GM18870 (cell line): ENCODE results near the gene LBX2.

Experiments used
- ATAC-seq: cut with Tn5 transposase; IDR thresholded peaks from one replicate; pipeline ENCODE4 v1.9.1; 2021; ENCODE audit warnings: moderate library complexity; ENCODE audit not compliant: unreplicated experiment

The LBX2 gene

DNA sequence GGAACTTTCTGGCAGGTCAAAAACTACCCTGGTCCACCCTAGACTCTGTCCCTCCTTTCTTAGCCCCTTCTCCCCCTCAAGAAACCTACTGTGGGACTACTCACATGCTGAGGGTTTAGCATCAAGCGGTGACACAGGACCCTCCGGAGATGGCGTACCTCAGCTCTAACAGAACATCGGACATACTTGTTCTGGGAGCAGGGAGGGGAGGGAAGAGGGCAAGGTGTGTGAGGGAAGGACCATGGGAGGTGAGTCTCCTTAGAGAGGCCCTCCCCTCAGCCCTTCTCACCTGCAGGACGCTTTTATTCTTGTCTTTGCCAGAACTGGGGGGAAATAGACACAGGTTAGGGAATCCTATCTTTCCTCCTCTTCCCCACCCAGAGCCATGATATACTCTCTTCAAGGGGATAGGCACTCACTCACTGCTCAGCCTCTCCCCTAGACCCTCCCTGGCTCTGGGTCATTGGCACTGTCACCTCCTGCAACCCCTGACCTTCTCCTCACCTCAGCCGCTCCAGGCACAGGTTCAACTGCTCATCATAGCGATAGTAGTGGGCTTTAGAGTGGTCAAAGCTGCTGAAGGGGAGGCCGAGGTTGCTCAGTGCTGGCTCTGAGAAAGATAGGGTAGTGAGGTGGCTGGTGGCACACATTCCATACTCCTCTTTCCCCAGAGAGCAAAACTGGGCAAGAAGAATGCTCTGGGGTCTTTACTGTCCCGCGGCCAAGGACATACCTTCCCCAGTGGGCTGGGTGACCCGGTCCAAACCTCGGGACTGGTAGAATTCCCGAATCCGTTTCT lies 6.2 kb upstream of the LBX2 start:
- ATAC-seq = no peak

DNA sequence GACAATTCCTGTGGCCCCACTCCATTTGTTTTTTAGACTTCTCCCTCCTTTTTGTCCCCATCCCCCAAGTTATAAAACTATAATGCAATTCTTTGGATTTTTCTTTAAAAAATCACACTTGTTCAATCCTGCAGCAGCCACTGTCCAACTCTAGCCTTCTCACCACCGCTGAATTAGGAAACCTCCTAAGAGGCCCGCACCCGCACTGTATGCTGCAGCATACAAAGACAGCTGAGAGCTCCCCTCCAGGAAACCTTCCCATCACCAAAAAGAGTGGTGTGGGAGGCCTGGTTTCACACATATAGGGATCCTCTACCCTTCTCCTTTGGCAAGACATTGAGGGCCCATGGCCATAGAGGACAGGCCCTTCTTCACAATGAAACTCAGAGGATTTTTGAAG lies 5.2 kb upstream of the LBX2 start:
- ATAC-seq = no peak

DNA sequence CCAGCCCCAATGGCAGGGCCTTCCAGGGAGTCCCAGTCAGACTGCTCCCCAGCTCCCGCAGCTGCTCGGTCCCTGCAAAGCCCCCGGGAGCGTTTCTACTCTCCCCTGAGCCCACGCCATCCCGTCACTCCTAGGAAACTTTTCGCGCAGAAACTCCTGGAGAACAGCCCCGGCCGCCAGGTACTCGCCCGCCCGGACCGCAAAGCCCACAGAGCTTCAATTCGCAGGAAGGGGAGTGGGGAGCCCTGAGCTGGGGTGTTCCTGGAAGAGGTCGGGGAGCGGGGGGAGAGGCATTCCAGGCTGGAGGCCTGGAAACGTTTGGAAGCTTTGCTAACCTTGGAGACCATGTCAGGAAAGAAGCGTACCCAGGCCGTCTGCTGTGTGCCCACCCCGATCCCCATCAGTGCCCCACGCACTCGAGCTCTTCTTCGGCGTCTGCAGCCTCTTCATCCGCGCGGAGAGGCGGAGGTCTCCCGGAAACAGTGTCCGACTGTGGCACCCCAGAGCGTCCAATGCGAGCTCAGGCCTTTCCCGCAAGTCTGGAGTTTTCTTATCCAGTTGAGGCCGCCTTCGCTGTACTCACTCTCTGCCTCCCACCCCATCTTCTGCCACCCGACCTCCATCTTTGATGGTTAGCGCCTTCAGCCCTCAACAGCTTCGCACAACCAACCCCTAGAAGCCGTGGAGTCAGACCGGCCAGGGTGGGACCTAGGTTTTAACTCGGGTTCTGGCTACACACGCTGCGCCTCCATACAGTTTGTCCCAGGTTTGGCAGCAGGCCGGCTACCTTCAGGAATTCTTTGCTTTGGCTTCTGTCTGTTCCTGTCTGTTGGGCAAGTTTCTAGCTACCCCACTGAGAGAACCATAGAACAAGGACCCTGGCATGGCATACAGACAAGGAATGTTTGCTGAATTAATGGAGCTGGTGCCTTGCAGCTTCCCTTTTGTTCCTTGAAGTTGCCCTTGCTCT lies 4.4 kb upstream of the LBX2 start:
- ATAC-seq = no peak

DNA sequence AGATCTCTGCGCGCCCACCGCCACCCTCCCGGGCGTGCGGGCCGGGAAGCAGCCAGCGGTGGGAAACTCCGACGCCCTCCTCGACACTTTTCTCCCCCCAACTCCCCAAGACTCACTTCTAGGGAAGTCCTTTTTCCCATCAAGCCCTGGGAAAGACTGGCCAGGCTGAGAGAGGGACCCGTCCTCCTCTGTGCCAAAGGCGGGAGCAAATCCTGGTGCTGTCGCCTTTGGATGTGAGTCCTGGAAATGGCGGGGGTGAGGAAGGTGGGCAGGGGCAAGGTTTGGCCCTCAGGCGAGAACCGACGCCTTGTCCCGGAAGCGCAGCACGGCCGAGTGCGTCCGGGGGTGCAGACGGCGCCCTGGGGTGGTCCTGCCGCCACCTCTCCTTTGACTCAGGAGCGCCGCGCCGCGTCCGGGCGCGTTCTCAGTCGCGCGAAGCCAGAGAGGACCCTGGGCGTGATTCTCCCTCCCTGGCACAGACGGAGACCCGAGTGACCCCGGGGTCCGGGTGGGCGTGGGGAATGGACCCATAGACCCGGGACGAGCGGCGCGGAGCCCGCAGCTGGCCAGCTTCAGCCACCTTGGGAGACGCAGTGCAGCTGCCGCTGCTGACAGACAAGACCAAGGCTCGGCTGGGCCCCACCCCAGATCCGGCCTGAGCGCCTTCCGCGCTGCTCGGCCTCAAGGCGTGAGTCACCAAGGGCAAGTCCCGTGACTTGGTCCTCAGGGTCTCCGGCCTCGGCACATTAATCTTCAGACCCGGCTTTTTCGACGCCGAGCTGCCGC lies 3.5 kb upstream of the LBX2 start:
- no peak for ATAC-seq

DNA sequence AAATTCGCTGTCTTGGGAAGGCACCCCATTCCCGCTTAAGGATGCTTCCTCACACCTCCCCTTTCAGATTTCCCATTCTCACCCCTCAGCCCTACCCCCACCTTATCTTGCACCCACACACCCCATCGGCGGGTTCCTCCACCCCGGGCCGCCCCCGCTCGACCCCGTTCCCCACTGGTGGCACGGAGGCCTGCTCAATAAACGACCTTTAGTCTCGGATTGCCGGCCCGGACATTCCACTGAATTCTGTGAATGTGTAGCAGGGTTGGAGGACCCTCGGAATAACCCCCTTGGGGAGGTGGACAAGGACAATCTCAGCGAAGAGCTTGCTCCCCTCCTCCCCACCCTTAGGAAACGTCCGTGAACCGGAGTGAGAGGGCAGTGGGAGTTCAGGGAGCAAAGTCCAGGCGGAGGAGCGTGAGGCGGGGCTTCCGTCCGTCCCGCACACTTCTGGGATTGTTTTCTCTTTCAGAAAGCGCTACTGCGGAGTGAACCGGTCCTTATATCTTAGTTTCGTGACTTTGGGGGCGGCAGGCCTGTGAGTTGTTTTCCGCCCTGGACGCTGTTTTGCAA lies 2.8 kb upstream of the LBX2 start:
- no peak for ATAC-seq

DNA sequence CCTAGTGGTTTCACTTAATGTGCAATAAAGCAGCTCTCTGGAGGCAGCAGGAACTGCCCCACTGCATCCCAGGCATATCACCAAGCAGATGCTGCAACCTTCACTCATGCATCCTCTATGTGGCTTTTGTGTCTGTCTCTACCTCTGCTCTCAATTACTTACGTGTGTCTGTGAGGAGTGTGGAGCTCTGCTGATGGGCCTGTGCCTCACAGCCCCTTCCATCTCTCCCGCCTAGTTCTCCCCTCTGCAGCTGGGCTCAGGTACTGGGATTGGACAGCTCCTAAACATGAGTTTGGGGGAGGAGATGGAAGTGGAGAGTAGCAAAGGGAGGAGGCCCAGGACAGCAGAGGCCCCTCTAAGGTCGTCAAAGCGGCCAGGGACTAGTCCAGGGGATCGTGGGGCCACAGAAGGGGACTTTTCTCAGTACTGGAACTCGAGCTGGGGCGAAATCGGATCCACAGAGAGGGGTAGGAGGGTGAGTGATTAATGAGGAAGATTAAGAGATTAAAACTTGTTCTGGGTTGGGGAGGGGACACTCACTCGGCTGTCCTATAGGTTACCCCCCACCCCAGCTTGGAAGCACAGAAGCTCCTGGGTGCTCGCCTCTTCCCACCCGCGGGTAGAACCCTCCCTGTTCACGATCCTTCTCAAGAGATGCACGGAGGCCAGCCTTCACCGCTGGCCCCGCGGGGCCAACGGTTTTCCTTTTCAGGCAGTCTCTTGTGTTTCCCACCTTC lies 2.1 kb upstream of the LBX2 start:
- no peak for ATAC-seq

DNA sequence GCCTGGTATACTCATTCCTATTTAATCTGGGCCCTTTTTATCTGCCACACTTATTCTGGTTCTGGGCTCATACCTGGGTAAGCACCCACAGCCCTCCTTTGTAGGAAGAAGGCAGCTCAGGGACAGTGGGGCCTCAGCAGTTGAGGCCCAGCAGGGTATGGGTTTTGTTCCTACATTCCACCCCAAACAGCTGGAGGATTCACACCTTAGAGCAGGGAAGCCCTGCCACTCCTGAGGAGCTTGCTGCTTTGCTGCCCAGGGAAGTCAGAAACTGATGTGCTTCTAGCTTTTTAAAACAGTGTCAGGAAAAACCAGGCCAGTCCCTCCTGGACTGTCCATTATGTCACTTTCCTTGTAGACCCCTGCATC lies 1.2 kb upstream of the LBX2 start:
- ATAC-seq = no peak

DNA sequence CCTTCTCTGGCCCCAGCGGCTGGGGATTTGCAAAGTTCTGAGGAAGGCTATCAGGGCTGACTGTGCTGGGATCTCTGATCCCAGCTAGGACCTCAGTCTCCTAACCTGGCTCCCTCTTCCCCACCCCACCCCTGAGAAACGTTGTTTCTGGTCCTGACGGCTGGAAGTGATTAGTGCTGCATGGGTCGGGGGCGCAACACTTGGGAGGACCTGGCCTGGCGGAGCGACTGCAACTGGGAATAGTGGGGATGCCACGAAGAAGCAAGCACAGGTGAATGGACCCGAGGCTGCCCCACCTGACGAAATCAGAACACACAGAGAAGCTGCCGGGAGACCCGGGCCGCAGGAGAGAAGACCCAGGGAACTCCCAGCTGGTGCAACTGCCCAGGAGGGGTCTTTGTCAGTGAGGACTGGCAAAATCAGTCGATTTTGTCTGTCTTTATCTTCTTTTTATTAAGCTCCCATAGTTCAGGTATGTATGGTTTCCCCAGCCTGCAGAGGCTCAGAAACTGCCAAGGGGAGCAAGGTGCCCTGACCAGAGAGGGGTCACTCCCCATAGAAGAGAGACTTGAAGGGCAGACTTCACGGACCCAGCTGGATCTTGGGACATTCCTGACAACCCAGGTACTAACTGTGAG lies 656 bp upstream of the LBX2 start:
- ATAC-seq = no peak

DNA sequence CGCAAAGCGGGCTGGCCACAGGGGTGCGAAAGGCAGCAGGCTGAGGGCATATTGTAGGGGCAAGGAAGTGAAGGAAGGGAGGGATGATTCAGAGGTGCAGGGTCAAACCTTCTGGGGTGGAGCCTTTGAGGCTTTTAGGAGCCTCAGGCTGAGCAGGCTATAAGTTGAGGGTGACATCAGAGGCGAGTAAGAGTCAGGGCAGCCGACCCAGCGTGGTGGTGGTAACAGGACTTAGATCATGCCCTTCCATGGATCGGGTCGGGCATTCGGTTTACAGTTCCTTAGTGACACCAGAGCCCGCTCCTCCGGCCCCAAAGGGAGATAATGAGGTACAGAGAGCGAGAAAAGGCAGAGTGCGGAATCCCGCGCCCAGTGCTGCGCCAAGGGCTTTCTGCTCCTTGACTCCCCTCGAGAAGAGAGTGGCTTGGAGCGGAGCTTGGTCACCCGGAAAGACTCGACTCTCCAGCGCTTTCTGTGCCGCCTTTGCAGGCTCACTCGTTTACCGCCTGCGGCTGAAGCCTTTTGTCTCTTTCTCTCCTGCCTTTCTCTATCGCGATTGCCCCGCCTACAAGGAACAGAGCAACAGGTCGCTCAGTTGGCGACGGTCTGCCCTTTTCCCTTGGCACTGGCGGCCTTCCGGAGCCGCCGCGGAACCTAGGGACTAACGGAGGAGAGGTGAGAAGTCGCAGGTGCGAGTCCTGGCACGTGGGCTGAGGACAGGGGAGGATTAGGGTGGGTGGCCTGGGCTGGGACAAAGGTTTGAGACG lies 720 bp downstream of the LBX2 start:
- ATAC-seq = no peak

DNA sequence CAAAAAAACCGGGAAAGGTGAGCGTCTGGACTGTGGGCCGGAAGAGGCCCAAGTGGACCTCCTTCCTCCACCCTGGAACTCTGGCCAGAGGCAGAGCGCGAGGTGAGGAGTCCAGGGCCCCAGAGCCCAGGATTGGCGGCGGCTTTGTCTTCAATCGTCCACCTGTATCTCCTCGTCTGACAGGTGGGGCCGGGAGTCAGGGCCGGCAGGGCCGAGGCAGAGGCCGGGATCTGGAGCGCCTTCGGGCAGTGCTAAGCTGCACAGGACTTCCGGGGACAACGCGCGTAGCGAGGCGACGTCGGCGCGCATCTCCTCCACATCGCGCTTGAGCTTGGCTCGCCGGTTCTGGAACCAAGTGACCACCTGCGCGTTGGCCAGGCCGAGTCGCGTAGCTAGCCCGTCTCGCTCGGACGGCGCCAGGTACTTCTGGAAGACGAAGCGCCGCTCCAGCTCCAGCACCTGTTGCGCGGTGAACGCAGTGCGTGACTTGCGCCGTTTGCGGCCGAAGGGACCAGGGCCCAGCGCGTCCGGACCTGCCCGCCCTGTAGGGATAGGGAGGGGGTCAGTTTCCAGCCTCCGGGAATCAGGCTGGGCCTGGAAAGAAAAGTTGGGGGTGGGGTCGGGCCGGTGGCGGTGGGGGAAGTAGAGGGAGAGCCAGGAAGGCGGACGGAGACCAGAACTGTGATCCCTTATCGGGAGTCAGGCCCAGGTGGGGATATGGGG lies 1.5 kb downstream of the LBX2 start:
- ATAC-seq = no peak

DNA sequence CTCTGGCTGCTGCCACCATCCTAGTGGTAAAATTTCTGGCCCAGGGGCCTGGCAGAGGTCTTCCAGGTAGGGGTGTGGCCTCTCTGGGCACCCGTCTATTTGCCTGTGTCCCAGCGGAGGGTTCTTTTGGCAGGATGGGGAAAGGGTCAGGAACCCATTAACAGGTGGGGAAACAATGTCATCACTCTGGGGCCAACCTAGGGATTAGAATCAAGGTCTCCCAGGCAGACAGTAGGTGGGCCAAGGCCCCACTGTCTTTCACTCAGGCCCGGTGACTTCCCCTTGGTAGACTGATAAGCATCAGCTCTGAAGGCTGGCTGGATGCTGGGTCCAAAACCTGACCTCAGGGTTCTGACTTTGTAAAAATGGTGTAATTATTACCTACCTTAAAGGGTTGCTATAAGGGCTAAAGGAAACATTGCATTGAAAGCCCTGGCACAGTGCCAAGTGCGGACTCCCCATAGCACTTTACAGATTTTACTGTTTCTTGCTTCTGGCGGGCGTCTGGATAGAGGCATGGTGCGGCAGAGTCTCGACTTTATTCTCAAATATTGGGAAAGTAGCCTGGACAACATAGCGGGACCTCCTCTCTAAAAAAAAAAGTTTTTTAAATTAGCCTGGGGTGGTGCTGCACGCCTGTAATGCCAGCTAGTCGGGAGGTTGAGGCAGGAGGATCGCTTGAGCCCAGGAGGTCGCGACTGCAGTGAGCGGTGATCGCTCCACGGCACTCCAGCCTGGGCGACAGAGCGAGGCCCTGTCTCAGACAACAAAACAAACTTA lies 2.2 kb downstream of the LBX2 start:
- ATAC-seq = no peak

DNA sequence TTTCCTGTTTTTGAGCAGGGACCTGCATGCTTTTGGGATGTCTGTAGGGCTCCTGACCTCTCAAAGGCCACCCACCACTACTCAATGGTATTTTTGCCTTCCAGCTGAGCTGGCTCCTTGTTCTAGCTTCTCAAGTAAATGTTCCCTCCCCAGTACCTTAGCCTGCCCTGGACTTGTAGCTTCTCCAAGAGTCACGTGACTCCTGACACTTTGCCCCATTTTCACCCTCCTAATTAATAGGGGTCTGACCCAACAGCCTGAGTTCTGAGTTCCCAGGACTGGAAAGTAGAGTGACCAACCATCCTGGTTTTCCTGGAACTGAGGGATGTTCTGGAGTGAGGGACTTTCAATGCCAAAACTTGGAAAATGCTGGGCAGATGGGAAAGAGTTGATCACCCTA lies 4.0 kb downstream of the LBX2 start:
- no peak for ATAC-seq

DNA sequence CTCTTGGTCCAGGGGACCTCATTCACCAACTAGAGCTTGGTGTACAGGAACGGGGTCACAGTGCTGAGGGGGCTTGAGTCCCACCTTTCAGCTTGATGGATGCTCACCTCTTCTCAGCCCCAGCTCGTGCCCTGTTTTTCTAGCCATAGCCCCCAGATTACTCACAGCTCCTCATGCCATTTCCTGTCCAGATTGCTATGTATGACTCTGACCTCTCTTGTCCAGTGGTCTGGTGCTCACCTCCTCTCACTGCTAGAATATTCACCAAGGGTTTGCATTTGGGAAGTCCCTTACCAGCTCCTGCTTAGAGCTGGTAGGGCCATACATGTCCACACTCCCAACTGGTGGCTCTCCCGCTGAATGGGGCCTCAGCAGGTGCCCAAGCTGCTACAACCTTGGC lies 5.9 kb downstream of the LBX2 start:
- no peak for ATAC-seq

DNA sequence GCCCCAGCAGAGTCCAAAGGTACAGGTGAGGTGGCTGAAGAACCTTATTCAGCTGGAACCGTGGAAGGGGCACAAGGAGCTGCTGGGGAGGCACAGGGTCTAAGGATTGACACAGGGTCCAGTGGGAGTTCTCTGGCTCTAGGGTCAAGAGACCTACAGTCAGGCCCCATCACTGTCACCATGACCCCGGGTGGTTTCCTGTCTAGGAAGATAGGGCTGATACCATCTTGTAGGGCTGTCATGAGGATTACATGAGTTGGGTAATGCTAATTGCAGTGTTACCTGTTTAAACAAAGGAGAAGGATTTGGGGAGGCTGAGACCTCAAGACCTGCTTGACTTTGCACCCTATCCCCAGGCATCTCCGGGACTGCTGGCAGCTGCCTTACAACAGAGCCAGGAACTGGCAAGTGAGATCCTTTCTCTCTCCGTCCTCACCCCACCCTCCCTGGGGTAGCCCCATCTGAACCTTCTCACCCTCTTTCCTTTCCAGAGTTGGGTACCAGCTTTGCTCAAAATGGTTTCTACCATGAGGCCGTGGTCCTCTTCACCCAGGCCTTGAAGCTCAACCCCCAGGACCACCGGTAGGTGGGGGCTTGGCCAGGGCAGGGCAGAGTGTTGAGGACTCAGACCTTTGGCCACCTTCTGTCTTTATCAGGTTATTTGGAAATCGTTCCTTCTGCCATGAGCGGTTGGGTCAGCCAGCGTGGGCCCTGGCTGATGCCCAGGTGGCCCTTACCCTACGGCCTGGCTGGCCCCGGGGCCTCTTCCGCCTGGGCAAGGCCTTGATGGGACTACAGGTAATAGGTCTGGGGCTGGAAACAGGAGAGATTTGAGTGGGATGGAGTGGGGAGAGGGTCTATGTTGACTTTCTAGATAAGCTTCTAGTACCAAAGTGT lies 7.5 kb downstream of the LBX2 start:
- no peak for ATAC-seq

DNA sequence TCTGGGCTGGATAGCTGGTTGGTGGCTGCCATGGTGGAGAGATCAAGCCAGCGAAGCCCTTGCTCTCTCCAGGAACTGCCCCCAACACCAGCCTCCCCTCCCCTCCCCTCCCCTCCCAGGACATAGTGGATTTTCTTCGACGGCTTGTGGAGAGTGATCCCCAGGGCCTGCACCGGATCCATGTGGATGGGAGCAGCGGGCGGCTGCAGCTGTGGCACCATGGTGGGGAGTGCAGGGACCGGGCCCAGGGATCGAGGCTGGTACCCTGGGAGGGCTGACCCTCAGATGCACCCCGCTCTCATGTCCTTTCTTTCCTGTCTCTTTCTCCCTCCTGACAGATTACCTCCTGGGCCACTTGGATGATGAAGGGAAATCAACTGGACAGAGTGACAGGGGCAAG lies 9.5 kb downstream of the LBX2 start:
- ATAC-seq = no peak

DNA sequence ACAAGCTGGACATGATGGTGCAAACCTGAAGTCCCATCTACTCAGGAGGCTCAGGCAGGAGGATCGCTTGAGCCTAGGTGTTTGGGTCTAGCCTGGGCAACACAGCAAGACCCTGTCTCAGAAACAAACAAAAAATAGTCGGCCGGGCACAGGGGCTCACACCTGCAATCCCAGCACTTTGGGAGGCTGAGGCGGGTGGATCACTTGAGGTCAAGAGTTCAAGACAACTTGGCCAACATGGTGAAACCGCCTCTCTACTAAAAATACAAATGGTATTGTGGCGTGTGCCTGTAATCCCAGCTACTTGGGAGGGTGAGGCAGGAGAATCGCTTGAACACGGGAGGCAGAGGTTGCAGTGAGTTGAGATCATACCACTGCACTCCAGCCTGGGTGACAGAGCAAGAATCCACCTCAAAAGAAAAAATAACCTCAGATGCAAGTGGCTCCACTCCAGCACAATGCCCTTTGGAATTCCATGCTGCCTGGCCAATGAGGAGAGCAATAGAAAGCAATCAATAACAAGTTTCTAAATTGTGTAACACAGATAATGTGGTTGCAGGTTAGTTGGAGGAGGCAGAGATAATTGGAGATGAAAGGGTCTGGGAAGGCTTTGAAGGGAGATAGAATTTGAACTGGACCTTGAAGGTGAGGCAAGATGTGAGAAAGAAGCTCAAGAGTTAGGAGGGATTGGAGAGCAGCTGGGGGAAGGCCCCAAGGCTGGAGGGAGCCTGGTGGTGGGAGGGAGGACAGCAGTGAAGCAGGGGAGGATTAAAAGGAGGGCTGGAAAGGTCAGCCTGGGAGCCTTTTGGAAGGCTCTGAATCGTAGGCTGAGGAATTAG lies 10.5 kb downstream of the LBX2 start:
- no peak for ATAC-seq
